ENCODE results near the gene TMEM235. TPM values are rescaled to one million over a fixed set of nuclear protein-coding genes. Genes with fewer than 3 reads are reported as not detected.
A peak's percentile ranks its signal among the peaks of the same experiment; 100 is the strongest.

The TMEM235 gene
- total and polyA plus RNA-seq, 12 donors = not detected

GRCh38 chr17:78250891-78251772 is 19.7 kb downstream of the TMEM235 start:
- intact Hi-C loops (cut with DNase I) = loop anchor here in 9 of 10 donors (1.0 to 5.0 kb wide), 7 partner anchors 64 to 234 kb away; partner anchors contain the start of genes AFMID (in 2 of the 9) and TK1 (in 2 of the 9)
- peak overlapping the region in 1 of 10 donors; percentile 25 for H3K4me3 ChIP-seq
- 30 to 33% methylated on average over 27 of the region's 27 CpGs for WGBS, 2 donors

GRCh38 chr17:78251773-78252103 is 20.3 kb downstream of the TMEM235 start:
- Histone ChIP-seq H3K4me3 (peak overlapping the region in 1 of 10 donors; percentile 10), H3K36me3 (no peaks in the 10 kb centered on the region), H3K4me1 (peaks cover 0 to 53% (median 27%) of the 10 kb centered on the region in 9 donors), H3K27me3 (no peaks in the 10 kb centered on the region), H3K27ac (peak overlapping the region in 1 of 10 donors; percentile 63), H3K9me3 (no peaks in the 10 kb centered on the region)
- DNase-seq = no peak
- intact Hi-C loops (cut with DNase I) = loop anchor here in 9 of 10 donors (1.0 to 5.0 kb wide), 7 partner anchors 64 to 234 kb away; partner anchors contain the start of genes AFMID (in 2 of the 9) and TK1 (in 2 of the 9)
- peak in 1 of 8 donors; percentile 1 for ATAC-seq
- TF ChIP-seq CTCF (IDR thresholded peaks at IDR 0.05) = no peak
- WGBS, 2 donors = 72% methylated on average over 6 of the region's 6 CpGs

More at GRCh38 chr17:78250891-78251772, 19.7 kb downstream of the TMEM235 start:
- H3K4me1 ChIP-seq = peaks cover 0 to 47% (median 21%) of the 10 kb centered on the region in 9 donors
- peak overlapping the region in 1 of 10 donors; percentile 63 for H3K27ac ChIP-seq
- H3K9me3 ChIP-seq = no peaks in the 10 kb centered on the region
- peak; percentile 82 to 87 for DNase-seq
- no peaks in the 10 kb centered on the region for H3K27me3 ChIP-seq
- H3K36me3 ChIP-seq = no peaks in the 10 kb centered on the region
- peak; percentile 99 to 100 (median 100) for TF ChIP-seq CTCF (IDR thresholded peaks at IDR 0.05)
- ATAC-seq = peak; percentile 63 to 82 (median 78)

GRCh38 chr17:78252111-78252634 is 20.7 kb downstream of the TMEM235 start:
- Histone ChIP-seq H3K27ac (peak overlapping the region in 1 of 10 donors; percentile 63), H3K36me3 (no peaks in the 10 kb centered on the region), H3K9me3 (no peaks in the 10 kb centered on the region), H3K27me3 (no peaks in the 10 kb centered on the region), H3K4me3 (peak overlapping the region in 1 of 10 donors; percentile 10), H3K4me1 (peaks cover 2 to 57% (median 31%) of the 10 kb centered on the region in 9 donors)
- ATAC-seq (no peak), DNase-seq (no peak)
- no peak for TF ChIP-seq CTCF (IDR thresholded peaks at IDR 0.05)
- WGBS, 2 donors = 78 to 80% methylated on average over 12 of the region's 12 CpGs
- intact Hi-C loops (cut with DNase I) = loop anchor here in 8 of 10 donors (5.0 kb wide), 4 partner anchors 65 to 235 kb away; partner anchors contain the start of genes AFMID (in 2 of the 8) and TK1 (in 2 of the 8)
